SK-N-SH (cell line): ENCODE results near the gene SLC22A23. TPM values are rescaled to one million over a fixed set of nuclear protein-coding genes. Genes with fewer than 3 reads are reported as not detected.

Experiments used
- CTCF ChIA-PET: fragments of 300-600, 350-600 bp; formaldehyde crosslinking; extraction: SDS; loops from one replicate; lab custom pipeline; 2021; lab: Yijun Ruan, JAX
- POLR2A ChIA-PET: fragments of 350-600 bp; sonication (Branson Sonifier 250); formaldehyde crosslinking; extraction: SDS; loops from one replicate; lab custom pipeline; 2020; ENCODE audit warnings: antibody characterized with exemption, inconsistent platforms; lab: Yijun Ruan, JAX
- DNase-seq: peaks from one replicate; pipeline ENCODE4 v3.0.0; 2012
- H2AFZ ChIP-seq: fragments of 200-600 bp; sonication (generic); 2 replicates; pipeline ENCODE4 v1.8.1; 2016; ENCODE audit warnings: antibody characterized with exemption, mild to moderate bottlenecking, low read depth
- H3F3A ChIP-seq: fragments of 200-600 bp; sonication (generic); replicated peaks from 2 replicates; pipeline ENCODE3; 2016; ENCODE audit warnings: antibody characterized with exemption, mild to moderate bottlenecking; ENCODE audit not compliant: insufficient read depth
- H3K27ac ChIP-seq, 2 experiments: fragments of 200-500 bp in 1 of 2; fragments of 200-600 bp in 1 of 2; sonication (Bioruptor generic) in 1 of 2; sonication (generic), shearing (Covaris generic) in 1 of 2; 2 replicates each; pipeline versions ENCODE4 v1.5.1 to v1.6.1; 2014 to 2016; ENCODE audit warnings: low read depth in 2 of 2, inconsistent platforms in 1 of 2, low read length in 1 of 2, mild to moderate bottlenecking in 1 of 2, mixed read lengths in 1 of 2
- H3K27me3 ChIP-seq: fragments of 200-600 bp; sonication (generic), shearing (Covaris generic); 2 replicates; pipeline ENCODE4 v1.6.1; 2016; ENCODE audit warnings: mixed run types; ENCODE audit not compliant: insufficient read depth
- H3K36me3 ChIP-seq, 2 experiments: fragments of 200-500 bp in 1 of 2; fragments of 200-600 bp in 1 of 2; sonication (Bioruptor generic) in 1 of 2; sonication (generic) in 1 of 2; replicated peaks in 1 of 2; 2 replicates each; pipeline versions ENCODE3 to v1.5.1; 2014 to 2016; ENCODE audit warnings: low read length in 1 of 2, mild to moderate bottlenecking in 1 of 2; ENCODE audit not compliant: insufficient read depth in 2 of 2, control insufficient read depth in 1 of 2
- H3K4me1 ChIP-seq, 2 experiments: fragments of 200-500 bp in 1 of 2; fragments of 200-600 bp in 1 of 2; sonication (Bioruptor generic) in 1 of 2; sonication (generic), shearing (Covaris generic) in 1 of 2; 2 replicates each; pipeline versions ENCODE4 v1.5.1 to v1.6.1; 2014 to 2016; ENCODE audit warnings: low read depth in 1 of 2, low read length in 1 of 2, mixed run types in 1 of 2; ENCODE audit not compliant: insufficient read depth in 2 of 2, control insufficient read depth in 1 of 2
- H3K4me2 ChIP-seq: fragments of 200-600 bp; sonication (generic), shearing (Covaris generic); 2 replicates; pipeline ENCODE4 v1.6.1; 2017; ENCODE audit warnings: mixed run types
- H3K4me3 ChIP-seq, 2 experiments: fragments of 200-500 bp in 1 of 2; fragments of 200-600 bp in 1 of 2; sonication (Bioruptor generic) in 1 of 2; sonication (generic), shearing (Covaris generic) in 1 of 2; 2 replicates each; pipeline versions ENCODE4 v1.5.1 to v1.8.1; 2014 to 2016; ENCODE audit warnings: low read depth in 2 of 2, inconsistent platforms in 1 of 2, low read length in 1 of 2, mild to moderate bottlenecking in 1 of 2, mixed read lengths in 1 of 2, moderate library complexity in 1 of 2
- H3K79me2 ChIP-seq: fragments of 200-600 bp; sonication (generic); 2 replicates; pipeline ENCODE4 v1.8.1; 2017; ENCODE audit warnings: mild to moderate bottlenecking; ENCODE audit not compliant: insufficient read depth
- H3K9ac ChIP-seq: fragments of 200-600 bp; sonication (generic); 2 replicates; pipeline ENCODE4 v1.6.1; 2017; ENCODE audit warnings: mixed run types
- H3K9me2 ChIP-seq: fragments of 200-600 bp; sonication (generic); 2 replicates; pipeline ENCODE4 v1.6.1; 2017; ENCODE audit warnings: mixed run types
- H3K9me3 ChIP-seq: fragments of 200-600 bp; sonication (generic); 2 replicates; pipeline ENCODE4 v1.6.1; 2017; ENCODE audit warnings: mixed run types, mild to moderate bottlenecking, moderate library complexity
- H4K20me1 ChIP-seq: fragments of 200-600 bp; sonication (generic); 2 replicates; pipeline ENCODE4 v1.6.1; 2017; ENCODE audit warnings: mild to moderate bottlenecking, mixed run types; ENCODE audit not compliant: insufficient read depth
- EP300 ChIP-seq, 2 experiments: IDR thresholded peaks; 2 replicates each; pipeline versions ENCODE4 v1.4.0 to v1.6.1; 2012; ENCODE audit warnings: borderline replicate concordance in 1 of 2, low read depth in 1 of 2, low read length in 1 of 2
- FOSL2 ChIP-seq: IDR thresholded peaks from 2 replicates; pipeline ENCODE4 v1.4.0; 2012; ENCODE audit warnings: low read depth, mild to moderate bottlenecking, moderate library complexity, borderline replicate concordance
- FOXJ3 ChIP-seq: sonication (generic); formaldehyde crosslinking; IDR thresholded peaks from 2 replicates; pipeline ENCODE4 v1.5.1; 2020; ENCODE audit warnings: mild to moderate bottlenecking, missing genetic modification reagents
- GABPA ChIP-seq: IDR thresholded peaks from 2 replicates; pipeline ENCODE4 v1.4.0; 2012; ENCODE audit warnings: low read depth, mild to moderate bottlenecking
- GATA2 ChIP-seq: sonication (generic); formaldehyde crosslinking; IDR thresholded peaks from 2 replicates; pipeline ENCODE4 v1.5.0; 2020; ENCODE audit warnings: mild to moderate bottlenecking, missing genetic modification reagents
- JUND ChIP-seq: IDR thresholded peaks from 2 replicates; pipeline ENCODE4 v1.4.0; 2012
- MEF2A ChIP-seq: IDR thresholded peaks from 2 replicates; pipeline ENCODE4 v1.4.0; 2012; ENCODE audit warnings: low read depth, borderline replicate concordance
- MXI1 ChIP-seq: IDR thresholded peaks from 2 replicates; pipeline ENCODE4 v1.6.1; 2012; ENCODE audit warnings: mild to moderate bottlenecking, low read depth, low read length, improper control_type of control experiment
- POLR2AphosphoS5 ChIP-seq: IDR thresholded peaks from 2 replicates; pipeline ENCODE4 v1.6.1; 2012; ENCODE audit warnings: low read depth, low read length
- RAD21 ChIP-seq: IDR thresholded peaks from 2 replicates; pipeline ENCODE4 v1.6.1; 2012; ENCODE audit warnings: mild to moderate bottlenecking, low read length
- RFX5 ChIP-seq: IDR thresholded peaks from 2 replicates; pipeline ENCODE4 v1.6.1; 2012; ENCODE audit warnings: mild to moderate bottlenecking, improper control_type of control experiment, low read length
- SIN3A ChIP-seq: IDR thresholded peaks from 2 replicates; pipeline ENCODE4 v1.6.1; 2012; ENCODE audit warnings: low read depth, mild to moderate bottlenecking, low read length, moderate library complexity, borderline replicate concordance
- TCF12 ChIP-seq: IDR thresholded peaks from 2 replicates; pipeline ENCODE4 v1.4.0; 2012
- YY1 ChIP-seq: IDR thresholded peaks from 2 replicates; pipeline ENCODE4 v1.4.0; 2012; ENCODE audit warnings: low read depth, mild to moderate bottlenecking
- WGBS: methylation state at CpG from one replicate; pipeline ENCODE4 v1.1.6; 2017; ENCODE audit warnings: low lambda C conversion rate; 5-methylcytosine and 5-hydroxymethylcytosine counted together
- polyA plus RNA-seq, 3 experiments: library from polyadenylated mRNA; depleted of rRNA; stranded (reverse); fragments of >200 nt; gene quantifications; 2 replicates each; pipeline ENCODE4 v1.2.3, GENCODE V29; 2012
- TF ChIP-seq, protein P1 (sequence below): IDR thresholded peaks from 2 replicates; pipeline ENCODE4 v1.6.1; 2012; ENCODE audit warnings: mild to moderate bottlenecking, low read depth, low read length, moderate library complexity
- TF ChIP-seq, protein P2 (sequence below): IDR thresholded peaks from 2 replicates; pipeline ENCODE4 v1.4.0; 2012; ENCODE audit warnings: low read depth, borderline replicate concordance

The SLC22A23 gene
- polyA plus RNA-seq, 1 of the 3 experiments (the other 2 are of a cell fraction), result not detected

DNA sequence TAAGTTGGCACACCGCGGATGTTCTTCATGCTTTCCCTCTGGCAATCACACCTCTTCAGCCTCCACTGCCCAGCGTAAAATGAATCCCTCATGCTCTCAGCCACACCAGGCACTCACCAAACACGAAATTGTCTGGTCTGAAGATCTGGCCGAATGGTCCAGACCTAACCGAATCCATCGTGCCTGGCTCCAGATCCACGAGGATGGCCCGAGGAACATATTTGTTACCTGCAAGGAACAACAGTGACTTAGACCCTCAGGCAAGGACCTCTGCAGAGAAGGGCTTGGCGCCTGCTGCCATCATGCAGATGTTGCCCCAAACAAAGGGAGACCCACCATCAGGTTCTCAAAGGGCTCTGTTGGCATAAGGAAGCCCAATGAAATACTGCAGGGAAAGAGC, 230.8 kb downstream of the SLC22A23 start (continued):
- TF ChIP-seq, protein P1, sequence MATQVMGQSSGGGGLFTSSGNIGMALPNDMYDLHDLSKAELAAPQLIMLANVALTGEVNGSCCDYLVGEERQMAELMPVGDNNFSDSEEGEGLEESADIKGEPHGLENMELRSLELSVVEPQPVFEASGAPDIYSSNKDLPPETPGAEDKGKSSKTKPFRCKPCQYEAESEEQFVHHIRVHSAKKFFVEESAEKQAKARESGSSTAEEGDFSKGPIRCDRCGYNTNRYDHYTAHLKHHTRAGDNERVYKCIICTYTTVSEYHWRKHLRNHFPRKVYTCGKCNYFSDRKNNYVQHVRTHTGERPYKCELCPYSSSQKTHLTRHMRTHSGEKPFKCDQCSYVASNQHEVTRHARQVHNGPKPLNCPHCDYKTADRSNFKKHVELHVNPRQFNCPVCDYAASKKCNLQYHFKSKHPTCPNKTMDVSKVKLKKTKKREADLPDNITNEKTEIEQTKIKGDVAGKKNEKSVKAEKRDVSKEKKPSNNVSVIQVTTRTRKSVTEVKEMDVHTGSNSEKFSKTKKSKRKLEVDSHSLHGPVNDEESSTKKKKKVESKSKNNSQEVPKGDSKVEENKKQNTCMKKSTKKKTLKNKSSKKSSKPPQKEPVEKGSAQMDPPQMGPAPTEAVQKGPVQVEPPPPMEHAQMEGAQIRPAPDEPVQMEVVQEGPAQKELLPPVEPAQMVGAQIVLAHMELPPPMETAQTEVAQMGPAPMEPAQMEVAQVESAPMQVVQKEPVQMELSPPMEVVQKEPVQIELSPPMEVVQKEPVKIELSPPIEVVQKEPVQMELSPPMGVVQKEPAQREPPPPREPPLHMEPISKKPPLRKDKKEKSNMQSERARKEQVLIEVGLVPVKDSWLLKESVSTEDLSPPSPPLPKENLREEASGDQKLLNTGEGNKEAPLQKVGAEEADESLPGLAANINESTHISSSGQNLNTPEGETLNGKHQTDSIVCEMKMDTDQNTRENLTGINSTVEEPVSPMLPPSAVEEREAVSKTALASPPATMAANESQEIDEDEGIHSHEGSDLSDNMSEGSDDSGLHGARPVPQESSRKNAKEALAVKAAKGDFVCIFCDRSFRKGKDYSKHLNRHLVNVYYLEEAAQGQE, result no peak
- TF ChIP-seq RFX5 (no peak), MXI1 (peak; percentile 30; the same call in 1 of the 2 replicates), TCF12 (no peak)
- TF ChIP-seq, all 33 proteins: peak for 2

DNA sequence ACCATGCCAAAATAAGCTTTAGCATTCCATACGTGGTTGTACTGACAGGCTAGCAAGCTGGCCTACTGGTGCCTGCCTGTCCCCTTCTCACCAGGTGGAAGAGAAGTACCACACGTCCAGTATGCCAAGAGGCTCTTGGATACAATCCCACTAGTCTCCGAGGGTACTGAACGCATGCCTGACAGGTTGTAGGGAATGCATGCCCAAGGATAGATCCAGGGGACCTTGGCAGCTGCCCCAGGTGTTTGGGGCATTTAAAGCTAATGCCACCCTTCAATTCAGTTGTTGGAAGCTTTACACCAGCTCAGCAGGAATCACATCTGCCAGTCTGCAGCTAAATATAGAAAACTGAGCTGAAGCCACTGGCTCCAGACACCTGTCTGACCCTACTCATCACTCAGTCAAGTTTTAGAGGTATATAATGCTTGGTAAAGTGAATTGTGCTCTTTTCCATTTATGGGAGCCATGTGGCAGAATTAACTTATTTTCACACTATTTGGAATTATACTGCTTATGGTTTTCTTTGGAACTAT, 234.3 kb downstream of the SLC22A23 start:
- no peak for DNase-seq
- Histone ChIP-seq H3F3A (peaks cover 10% of the 10 kb centered on the region), H3K9me2 (no peaks in the 10 kb centered on the region), H3K27ac (no peak overlapping the region), H3K4me2 (no peak overlapping the region)
- TF ChIP-seq MEF2A (no peak), EP300 (IDR thresholded peaks at IDR 0.05; ENCODE audit: borderline replicate concordance in 1 of 2, low read depth in 1 of 2, low read length in 1 of 2) (no peak), MXI1 (no peak), SIN3A (no peak), GATA2 (CRISPR knock-in tag) (no peak), FOXJ3 (CRISPR knock-in tag) (no peak), JUND (0 out of 2 replicates have a peak, but pooled peaks have one; percentile 8), POLR2AphosphoS5 (peak; percentile 40; the same call in 1 of the 2 replicates), RAD21 (no peak), GABPA (no peak), FOSL2 (no peak), YY1 (no peak)
- TF ChIP-seq, protein P2, sequence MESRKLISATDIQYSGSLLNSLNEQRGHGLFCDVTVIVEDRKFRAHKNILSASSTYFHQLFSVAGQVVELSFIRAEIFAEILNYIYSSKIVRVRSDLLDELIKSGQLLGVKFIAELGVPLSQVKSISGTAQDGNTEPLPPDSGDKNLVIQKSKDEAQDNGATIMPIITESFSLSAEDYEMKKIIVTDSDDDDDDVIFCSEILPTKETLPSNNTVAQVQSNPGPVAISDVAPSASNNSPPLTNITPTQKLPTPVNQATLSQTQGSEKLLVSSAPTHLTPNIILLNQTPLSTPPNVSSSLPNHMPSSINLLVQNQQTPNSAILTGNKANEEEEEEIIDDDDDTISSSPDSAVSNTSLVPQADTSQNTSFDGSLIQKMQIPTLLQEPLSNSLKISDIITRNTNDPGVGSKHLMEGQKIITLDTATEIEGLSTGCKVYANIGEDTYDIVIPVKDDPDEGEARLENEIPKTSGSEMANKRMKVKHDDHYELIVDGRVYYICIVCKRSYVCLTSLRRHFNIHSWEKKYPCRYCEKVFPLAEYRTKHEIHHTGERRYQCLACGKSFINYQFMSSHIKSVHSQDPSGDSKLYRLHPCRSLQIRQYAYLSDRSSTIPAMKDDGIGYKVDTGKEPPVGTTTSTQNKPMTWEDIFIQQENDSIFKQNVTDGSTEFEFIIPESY, result no peak
- TF ChIP-seq, all 33 proteins: peak for 2
- H3K27me3 ChIP-seq, result 0 out of 2 replicates have a peak, but pooled peaks cover 6% of the 10 kb centered on the region
- 80% methylated on average over 4 of the region's 4 CpGs for WGBS
- H4K20me1 ChIP-seq, result peaks cover 13% of the 10 kb centered on the region
- peaks cover 0 to 7% of the 10 kb centered on the region in 2 experiments; a peak in 2 of 4 replicates for H3K4me1 ChIP-seq
- H3K9ac ChIP-seq, result no peak overlapping the region
- no peak overlapping the region for H3K4me3 ChIP-seq
- ChIA-PET CTCF (interaction anchor here (1.4 to 2.1 kb wide), 2 partner anchors 13 to 29 kb away, joined by 6 to 8 read pairs; no protein-coding TSS in a partner anchor), POLR2A (interaction anchor here (1.2 to 1.7 kb wide), 4 partner anchors 8 to 64 kb away, joined by 4 to 9 read pairs (median 4); no protein-coding TSS in a partner anchor)
- no peaks in the 10 kb centered on the region for H3K9me3 ChIP-seq
- peaks cover 0 to 15% of the 10 kb centered on the region in 2 experiments for H3K36me3 ChIP-seq
- no peak overlapping the region for H2AFZ ChIP-seq
- peaks cover 16% of the 10 kb centered on the region; the same call in 1 of the 2 replicates for H3K79me2 ChIP-seq
